ENCODE results near the gene HPD.
"Not testable (repeated sequence)": the region's sequence is repeated elsewhere in the genome, so short reads cannot be mapped to it uniquely, and the experiment has no call there.

Gene HPD

DNA sequence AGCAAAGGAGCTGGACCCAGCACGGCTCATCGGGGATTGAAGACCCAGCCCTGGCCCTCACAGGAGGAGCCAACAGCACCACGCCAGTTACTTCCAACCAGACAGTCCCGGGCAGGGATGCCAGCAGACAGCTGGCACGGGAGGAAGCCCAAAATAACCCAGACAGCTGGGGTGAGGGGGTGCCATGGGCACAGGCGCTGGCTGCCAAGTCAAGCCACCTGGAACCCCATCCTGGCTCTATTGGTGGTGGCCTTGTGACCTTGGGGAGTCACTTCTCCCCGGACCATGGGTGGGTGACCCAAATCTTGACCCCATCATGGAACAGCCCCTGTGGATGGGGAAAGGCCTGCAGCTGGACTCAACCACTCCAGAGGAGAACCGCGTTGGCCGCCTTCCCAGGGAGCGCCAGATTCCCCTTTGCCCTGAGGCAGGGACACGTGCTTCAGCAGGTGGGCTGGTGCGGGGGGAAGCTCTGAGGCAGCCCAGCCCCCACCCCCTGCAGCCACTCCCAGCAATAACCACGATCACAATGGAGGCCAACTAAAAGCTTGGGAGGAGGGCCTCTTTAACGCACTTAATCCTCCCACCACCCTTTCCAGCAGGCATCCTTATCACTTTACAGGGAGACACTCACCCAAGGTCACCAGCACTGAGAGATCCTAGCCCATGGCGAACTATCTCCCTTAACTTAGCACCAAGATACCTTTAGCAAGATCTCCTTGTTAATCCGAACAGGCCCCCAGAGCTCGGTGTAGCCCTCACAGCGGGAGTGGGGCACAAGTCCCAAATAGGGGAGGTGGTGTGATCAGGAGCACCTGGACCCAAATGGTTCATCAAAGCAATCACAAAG is 60.5 kb downstream of the HPD start:
- peak in 3 of 4 experiments; percentile 22 to 39 (median 26) for DNase-seq

DNA sequence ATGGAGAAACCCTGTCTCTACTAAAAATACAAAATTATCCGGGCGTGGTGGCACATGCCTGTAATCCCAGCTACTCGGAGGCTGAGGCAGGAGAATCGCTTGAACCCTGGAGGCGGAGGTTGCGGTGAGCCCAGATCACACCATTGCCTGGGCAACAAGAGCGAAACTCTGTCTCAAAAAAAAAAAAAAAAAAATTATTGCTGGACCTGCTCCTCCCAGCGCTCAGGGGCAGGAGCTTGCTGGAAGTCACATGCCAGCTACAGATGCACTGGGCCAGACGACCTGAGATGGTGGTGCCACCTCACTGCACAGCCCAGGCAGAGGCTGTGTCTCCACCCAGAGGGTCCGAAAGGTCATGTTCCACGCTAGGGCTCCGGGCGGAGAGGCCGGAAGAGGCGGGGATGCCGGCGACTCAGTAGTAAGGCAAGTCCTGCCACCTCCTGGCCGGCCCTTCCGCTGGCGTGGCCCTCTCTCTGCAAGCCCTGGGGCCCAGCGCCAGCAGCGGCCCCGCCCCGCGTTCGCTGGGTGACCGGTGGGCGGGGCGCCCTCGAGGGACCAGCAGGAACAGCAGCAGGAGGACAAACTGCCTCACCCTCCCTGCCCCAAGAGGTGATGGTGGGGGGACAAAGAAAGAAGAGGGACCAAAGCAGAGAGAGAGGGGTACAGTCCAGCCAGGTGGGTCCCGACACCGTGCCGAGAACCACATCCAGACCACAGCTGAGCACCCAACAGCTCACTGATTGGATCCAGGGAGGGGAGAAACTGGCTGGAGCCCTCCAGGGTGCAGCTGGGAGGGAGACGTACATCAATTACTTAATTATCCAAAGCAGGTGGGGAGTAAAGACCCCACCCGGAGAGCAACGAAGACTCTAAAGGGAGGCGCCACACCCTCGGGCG is 61.6 kb downstream of the HPD start:
- peak; percentile 64 to 85 (median 73) for DNase-seq

DNA sequence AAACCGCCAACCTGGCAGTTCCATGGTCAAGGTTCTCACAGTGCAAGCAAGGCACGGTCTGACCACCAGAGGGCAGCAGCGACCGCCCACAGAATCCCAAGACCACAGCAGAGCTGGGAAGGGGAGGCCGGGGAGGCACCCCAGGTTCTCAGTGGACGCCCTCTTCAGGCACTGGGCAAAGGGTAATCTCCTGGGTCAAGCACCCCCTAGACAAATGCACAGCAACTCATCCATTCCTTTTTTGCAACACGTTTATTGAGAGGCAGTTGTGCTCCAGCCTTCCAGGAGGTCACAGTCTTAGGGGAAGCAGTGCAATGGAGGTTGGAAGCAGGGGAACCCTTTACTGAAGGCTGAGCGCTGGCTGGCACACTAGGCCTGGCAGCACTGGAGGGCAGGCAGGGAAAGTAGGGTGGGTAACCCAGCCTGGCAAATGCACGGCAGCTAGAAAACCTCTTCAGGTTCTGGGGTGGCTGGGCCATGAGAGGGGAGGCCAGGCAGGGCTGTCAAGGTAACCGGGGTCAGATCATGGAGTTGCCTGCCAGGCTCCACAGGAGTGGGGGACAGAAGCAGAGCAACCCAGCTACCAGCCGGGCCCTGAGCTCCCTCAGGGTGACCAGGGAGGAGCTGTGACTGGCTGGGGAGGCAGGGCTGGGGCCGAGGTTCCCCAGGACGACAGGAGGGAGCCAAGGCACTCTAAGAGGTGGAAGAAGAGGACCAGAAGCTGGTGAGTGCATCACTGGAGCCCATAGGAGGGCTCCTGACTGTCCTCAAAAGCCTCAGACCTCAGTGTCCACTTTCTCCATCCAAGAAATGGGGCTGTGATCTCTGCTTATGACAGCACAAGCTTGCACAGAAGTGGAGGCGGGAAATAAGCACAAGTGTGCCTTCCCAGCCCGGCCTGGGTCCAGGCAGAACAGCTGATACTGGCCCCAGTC is 63.4 kb downstream of the HPD start:
- DNase-seq, result peak; percentile 89 to 93 (median 90)

DNA sequence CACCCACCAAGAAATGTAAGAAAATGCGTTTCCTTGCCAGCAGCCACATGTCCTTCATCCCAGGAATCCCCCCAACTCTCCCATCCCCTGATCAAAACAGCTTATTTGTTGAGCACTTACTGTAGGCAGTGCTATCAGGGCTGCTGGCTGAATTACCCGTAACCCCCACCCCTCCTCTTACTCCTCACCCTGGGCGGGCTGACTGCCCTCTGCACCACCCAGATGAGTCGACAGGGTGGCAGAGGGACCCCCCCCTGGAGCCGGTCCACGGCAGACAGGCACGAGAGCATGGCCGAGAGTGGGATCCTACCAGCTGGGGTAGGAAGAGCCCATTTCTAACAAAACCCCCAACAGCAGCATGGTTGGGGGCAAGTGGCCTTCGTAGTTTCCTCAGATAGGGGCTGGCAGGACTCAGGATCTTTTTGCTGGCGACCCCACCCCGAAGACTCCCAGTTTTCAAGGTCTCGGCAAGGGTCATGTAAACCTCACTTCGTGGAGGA is 64.1 kb downstream of the HPD start:
- DNase-seq, result no peak

DNA sequence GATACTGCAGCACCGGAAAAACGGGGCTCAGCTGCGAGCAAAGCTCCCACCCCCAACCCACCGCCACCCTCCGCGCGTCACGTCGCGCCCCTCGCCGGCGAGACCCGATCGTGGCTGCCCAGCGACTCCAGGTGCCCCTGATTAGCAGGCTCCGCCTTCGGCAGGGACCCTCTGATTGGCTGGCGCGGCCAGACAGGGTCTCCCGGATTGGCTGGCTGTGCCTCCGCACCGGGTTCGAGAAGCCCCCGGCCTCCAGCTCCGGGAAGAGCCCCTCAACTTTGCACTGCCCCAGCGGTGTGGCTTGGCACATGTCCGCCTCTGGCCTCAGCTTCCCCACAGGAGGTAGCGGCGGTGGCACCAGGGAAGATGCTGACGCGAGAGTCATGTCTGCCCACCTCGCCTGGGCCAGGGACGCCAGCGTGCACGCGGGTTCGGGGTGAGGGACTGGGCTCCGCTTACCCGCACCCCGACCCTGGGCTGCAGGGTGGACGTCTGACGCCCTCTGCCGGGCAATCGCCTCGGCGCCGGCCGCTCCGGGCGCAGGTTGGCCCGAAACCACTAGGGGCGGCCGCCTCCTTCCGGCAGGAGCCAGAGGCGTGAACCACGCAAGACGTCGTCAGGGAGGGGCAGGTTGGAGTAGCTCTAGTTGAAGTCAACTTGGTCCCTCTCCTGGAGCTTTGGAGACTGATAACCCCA is 64.7 kb downstream of the HPD start:
- DNase-seq, result peak; percentile 97 to 98 (median 98)

DNA sequence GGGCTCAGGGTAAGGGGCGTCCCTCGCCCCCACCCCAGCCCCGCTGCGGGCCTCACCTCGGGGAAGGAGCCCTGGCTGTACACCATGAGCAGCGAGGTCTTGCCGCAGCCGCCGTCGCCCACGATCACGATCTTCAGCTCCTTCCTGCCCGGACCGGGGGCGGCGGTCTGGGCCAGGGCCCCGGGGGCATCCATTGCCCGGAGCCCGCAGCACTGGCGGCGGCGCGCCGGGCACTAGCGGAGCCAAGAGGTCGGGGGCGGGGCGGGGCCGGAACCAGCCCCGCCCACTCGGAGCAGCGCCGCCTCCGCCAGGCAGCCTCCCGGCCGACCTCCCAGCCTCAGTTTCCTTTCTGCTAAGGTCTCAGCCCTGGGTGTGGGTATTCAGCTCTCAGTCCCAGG is 65.2 kb downstream of the HPD start, which contains the start of gene RHOF:
Gene RHOF, minus strand, starts transcription at position 249 of the 398 bp plus-strand sequence. Its CDS starts 55 bp downstream, at position 194.
- peak; percentile 70 to 92 (median 81) for DNase-seq

DNA sequence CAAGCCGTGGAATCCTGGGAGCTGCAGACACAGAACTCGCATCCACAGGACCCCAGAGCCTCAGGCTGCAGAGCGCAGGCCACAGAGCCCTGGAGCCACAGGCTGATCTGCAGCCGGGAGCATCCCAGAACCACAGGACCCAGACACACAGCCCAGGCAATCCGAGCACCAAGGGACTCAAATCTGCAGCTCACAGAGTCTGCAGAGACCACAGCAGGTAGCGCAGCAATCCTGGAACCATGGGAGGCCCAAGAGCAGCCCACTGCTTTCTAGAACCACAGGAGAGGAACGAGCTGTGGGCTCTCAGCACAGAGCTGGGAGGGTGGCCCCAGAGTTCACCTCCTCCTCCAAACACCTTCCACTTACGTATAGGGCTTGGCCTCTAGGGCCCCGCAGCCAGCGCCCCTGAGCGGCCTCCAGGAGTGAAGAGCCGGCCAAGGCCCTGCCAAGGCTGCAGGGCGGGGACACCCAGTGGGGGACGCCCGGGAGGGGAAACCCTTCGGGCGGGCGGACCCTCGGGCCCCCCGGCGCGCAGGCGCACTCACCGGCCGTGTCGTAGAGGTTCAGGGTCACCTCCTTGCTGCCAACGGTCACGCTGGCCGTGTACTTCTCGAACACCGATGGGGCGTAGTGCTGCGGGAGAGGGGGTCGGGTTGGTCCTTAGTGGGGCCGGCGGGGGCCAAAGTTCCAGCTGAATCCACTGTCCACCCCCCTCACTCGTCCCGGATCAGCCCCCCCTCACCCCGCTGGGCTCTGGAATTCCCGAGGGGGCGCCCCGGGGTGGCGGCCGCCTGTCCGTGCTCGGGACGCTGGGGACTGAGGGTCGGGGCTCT is 65.8 kb downstream of the HPD start:
- peak; percentile 19 to 59 (median 34) for DNase-seq

DNA sequence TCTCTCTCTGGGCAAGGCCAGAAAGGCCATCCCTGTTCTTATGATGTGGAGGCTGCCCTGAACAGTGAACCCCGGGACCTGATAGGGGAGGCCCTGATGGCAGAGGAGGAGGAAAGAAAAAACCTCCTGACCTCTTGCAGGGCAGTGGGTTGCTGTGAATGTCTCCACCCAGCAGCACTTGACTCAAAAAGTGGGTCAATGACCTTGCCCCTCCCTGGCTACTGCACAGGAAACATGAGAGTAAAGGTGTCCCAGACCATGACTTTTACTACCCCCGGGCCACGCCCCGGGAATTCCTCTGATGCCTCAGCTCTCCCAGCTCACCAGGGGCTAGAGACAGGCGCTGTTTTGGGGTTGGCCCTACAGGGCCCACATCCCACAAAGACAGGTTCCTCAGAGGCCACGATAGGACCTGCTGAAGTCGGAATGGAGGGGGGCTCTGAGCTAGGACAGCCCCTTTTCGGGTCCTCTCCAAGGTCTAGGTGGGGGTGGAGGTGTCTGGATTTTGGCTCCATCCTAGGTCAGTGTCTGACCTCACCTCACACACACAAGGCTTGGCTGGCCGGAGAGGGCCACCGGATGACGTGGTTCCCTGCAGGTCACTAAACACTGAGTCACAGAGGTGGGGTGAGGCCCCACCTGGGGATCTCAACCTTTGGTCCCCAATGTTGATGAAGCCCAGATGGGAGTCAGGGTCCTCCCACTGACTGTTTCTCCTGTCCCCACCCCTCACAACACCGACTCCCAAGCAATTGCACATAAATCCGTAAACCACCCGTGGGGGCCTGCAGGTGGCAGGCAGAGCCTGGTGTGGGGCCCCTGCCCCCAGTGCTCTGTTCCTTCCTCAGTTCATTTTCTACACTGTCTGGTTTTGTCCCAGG is 66.7 kb downstream of the HPD start:
- peak in 3 of 4 experiments; percentile 32 to 46 (median 37) for DNase-seq

DNA sequence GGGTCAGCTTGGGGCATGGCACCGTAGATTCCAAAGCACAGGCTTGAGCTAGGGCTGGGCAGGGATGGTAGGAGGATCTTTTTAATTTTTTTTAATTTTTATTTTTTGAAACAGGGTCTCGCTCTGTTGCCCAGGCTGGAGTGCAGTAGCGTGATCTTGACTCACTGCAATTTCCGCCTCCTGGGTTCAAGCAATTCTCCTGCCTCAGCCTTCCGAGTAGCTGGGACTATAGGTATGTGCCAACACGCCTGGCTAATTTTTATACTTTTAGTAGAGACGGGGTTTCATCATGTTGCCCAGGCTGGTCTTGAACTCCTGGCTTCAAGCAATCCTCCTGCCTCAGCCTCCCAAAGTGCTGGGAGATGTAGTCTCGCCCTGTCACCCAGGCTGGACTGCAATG is 67.9 kb downstream of the HPD start:
- DNase-seq, result not testable (repeated sequence)

DNA sequence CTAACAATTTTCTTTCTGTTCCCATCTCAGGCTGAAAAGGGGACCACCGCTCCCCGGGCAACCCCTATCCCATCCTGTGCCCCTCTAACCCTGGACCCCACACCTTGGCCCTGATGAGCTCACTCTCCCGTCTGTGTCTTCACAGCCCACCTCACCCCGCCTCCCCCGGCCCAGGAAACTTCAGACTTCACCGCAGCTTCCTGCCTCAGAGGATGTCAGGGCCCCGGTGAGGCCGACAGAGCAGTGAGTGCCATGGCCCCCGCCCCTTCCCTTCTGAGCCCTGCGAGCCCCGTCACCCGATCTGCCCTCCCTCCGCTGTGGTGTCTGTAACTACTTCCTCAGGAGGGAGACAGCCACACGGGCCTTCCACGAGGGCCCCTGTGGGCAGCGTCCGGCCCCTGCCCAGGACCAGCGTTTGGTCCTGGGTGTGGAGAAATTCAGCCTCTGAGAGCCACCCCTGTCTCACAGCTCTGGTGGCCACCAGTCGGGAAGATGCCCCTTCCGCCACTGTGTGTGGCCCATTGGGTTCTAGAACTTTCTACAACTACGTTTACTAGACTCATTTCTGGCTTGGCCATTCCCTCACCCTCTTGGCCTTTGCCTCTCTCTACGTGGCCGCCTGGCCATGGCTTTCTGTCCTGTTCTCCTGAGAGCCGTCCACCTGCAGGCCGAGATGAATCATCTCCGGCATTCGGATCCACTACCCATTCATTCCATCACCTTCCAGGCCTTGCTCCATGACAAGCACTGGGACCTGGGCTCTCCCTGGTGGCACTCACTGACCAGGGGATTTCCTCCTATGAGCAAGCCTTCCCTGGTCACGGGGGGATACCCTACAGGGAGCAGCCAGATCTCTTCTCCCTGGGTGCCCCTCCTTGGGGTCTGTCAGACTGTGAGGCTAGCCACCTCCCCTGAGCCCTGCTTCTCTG is 68.6 kb downstream of the HPD start:
- DNase-seq, result peak; percentile 91 to 95 (median 94)

All from suppressor macrophage (primary cell).